Hematopoietic multipotent progenitor cell treated with erythropoietin and hydrocortisone succinate and interleukin-3 and kit ligand, for 15 days (in vitro differentiated cells): ENCODE data around the gene DNAJC5.
"Not testable (repeated sequence)": the region's sequence is repeated elsewhere in the genome, so short reads cannot be mapped to it uniquely, and the experiment has no call there.

Experiments used
- DNase-seq: peaks from one replicate; pipeline ENCODE4 v3.0.0-alpha.2; 2015; ENCODE audit warnings: low spot score

Gene DNAJC5

DNA sequence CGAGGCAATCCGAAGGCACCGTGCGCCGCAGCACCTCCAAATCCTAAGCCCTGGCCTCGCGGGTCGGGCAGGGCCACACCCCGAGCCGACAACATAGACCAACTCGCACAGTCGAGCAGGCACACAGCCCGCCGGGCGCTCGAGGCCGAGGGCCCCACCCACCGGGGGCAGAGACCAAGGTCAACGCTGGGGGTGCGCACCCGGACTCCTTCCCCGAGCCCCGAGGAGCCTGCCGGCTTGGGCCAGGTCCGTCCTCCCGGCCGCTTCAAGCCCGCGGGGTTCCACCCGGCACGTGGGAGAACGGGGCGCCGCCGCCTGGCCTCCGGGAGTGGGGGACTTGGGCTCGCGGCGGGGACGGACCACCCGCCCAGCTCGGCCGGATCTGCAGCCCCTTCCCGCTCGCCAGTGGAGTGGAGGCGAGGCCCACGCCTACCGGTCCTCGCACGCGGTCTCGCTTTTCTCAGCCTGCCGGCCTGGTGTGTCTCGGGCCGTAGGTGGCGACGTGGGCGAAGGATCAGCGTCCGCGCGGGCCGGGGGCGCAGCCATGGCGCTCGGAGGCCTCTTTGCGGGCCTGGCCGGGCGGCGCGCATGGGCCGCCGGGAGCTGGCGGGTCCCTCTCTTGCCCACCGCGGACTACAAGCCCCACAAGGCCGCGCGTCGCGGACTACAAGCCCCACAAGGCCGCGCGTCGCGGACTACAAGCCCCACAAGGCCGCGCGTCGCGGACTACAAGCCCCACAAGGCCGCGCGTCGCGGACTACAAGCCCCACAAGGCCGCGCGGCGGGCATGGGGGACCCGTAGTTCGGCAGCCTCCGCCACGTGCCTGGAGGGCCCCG is 61.1 kb downstream of the DNAJC5 start, which contains the start of gene UCKL1:
UCKL1 (minus strand) TSS at position 590 of the 837 bp plus-strand sequence; CDS start at position 546, 44 bp downstream.
- DNase-seq, result peak; percentile 87

DNA sequence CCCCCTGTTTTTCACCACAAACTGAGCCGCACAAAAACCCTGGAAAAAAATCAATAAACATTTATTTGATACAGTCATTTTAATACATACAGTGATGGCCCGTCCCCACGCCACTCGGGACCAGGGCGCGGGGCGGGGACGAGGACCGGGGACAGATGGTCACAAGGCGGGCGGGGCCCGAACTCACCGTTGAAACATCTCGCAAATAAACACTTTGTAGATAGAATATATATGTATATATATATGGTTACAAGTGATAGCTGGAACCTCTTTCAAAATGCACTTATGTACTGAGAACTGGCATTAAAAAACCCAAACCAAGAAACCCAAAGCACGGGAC is 61.7 kb downstream of the DNAJC5 start:
- no peak for DNase-seq

GRCh38 chr20:63957004-63957689 is 62.2 kb downstream of the DNAJC5 start:
- peak; percentile 15 for DNase-seq

GRCh38 chr20:63957690-63958441 is 62.9 kb downstream of the DNAJC5 start:
- DNase-seq, result no peak

GRCh38 chr20:63958471-63958870 is 63.5 kb downstream of the DNAJC5 start:
- DNase-seq, result no peak

- no peak for DNase-seq
Observed at GRCh38 chr20:63958964-63959698, 64.2 kb downstream of the DNAJC5 start.

DNA sequence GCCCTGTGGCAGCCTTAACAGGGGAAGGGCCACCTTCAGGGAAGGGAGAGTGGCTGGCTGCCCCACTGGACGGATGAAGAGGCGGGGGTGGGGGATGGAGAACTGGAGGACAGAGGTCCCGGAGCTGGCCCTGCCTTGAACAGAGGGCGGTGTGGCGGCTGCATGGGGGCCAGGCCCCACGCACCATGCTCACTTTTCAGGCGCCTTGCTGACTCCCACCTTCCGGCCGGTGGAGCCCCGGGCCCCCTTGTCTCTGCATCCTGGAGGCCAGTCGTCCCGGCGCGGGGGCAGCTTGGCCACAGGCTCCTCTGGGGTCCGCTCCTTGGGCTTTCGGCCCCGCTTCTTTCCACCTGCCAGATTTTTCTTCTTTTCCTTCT is 64.8 kb downstream of the DNAJC5 start:
- DNase-seq, result no peak

GRCh38 chr20:63960654-63961621 is 66.0 kb downstream of the DNAJC5 start:
- DNase-seq, result not testable (repeated sequence)

GRCh38 chr20:63961664-63962425 is 66.9 kb downstream of the DNAJC5 start:
- DNase-seq, result no peak

DNA sequence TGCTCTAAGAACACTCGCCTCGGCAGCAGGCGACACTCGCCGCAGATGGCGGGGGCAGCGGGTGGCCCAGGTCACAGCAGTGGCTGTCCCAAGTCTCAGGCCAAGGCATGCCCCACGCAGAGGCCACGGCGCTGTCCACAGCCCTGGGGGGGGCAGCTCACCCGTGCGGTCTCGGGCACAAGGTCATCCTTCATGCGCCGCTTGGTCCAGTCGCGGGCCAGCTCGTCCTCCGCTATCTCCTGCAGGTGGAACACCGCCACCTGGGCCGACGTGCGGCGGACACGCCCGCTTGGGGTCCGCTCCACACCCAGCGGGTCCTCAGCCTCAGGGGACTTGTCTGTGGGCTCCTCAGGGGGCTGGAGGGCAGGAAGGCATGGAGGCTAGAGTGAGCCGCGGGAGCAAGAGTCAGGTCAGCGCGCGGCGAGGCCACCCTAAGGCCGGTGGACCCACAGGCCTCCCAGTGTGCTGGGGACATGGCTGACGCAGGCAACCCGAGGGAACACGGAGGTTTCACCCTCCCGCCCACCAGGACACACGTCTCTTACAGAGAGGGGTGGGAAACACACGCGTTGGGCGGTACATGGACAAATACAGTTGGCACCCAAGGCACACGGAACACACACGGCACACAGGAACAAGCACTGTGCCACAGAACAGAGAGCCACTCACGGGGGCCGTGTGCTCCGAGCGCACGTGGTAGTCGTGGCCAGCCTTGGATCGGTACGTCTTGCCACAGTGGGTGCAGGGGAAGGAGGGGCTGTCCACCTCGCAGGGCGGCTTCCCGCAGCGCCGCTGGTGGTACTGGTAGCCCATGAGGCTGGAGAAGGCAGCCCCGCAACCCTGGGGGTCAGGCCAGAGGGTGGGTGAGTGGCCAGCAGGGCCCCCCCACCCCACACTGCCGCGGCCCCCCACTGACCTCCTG is 67.8 kb downstream of the DNAJC5 start:
- no peak for DNase-seq

GRCh38 chr20:63963348-63963741 is 68.4 kb downstream of the DNAJC5 start:
- no peak for DNase-seq

- no peak for DNase-seq
Observed at GRCh38 chr20:63963784-63964301, 68.9 kb downstream of the DNAJC5 start.

GRCh38 chr20:63964412-63964811 is 69.5 kb downstream of the DNAJC5 start:
- no peak for DNase-seq

GRCh38 chr20:63966172-63966943 is 71.4 kb downstream of the DNAJC5 start:
- no peak for DNase-seq

DNA sequence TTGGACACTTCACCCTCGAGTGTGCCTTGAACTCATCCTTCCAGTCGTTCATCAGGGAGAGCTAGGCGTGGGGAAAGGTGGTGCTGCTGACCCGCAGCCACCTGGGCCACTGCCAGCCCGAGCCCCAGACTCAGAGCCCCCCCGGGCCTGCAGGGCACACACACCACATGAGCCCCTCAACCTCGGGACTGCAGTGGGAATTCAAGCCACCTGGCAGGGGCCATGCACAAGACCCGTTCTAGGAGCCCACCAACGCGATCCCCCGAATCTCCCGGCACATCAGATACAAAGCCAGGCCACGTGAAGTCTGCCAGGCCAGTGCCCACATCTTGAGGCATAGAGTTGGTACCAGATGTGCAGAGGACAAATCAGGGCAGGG is 72.0 kb downstream of the DNAJC5 start:
- no peak for DNase-seq

GRCh38 chr20:63967330-63968135 is 72.6 kb downstream of the DNAJC5 start:
- DNase-seq, result no peak
